IPS-20b (cell line): Measurements from ENCODE around the gene TSC22D1.
A peak's percentile ranks its signal among the peaks of the same experiment; 100 is the strongest.

Experiments
- H3K27ac ChIP-seq: one replicate; pipeline ENCODE4 v1.5.1; 2013; ENCODE audit warnings: low read length
- H3K27me3 ChIP-seq: 2 replicates; pipeline ENCODE4 v1.6.1; 2013; ENCODE audit warnings: mild to moderate bottlenecking, low read length, inconsistent platforms; ENCODE audit not compliant: insufficient read depth
- H3K36me3 ChIP-seq: 2 replicates; pipeline ENCODE4 v1.6.1; 2013; ENCODE audit warnings: low read depth, mild to moderate bottlenecking, inconsistent platforms, low read length, moderate library complexity; ENCODE audit not compliant: insufficient read depth
- H3K4me1 ChIP-seq: 2 replicates; pipeline ENCODE4 v1.6.1; 2013; ENCODE audit warnings: mild to moderate bottlenecking, control low read depth, inconsistent platforms, low read length, moderate library complexity; ENCODE audit not compliant: insufficient read depth
- H3K4me3 ChIP-seq: 2 replicates; pipeline ENCODE4 v1.5.1; 2013; ENCODE audit warnings: mild to moderate bottlenecking, low read length, inconsistent platforms
- H3K9ac ChIP-seq: 2 replicates; pipeline ENCODE4 v1.6.1; 2013; ENCODE audit warnings: low read depth, mild to moderate bottlenecking, inconsistent platforms, low read length, moderate library complexity
- H3K9me3 ChIP-seq: 2 replicates; pipeline ENCODE4 v1.6.1; 2013; ENCODE audit warnings: mild to moderate bottlenecking, low read depth, low read length, inconsistent platforms; ENCODE audit not compliant: insufficient read depth

The TSC22D1 gene

GRCh38 chr13:44449999-44450821 is 125.9 kb downstream of the TSC22D1 start:
- H3K36me3 ChIP-seq = no peaks in the 10 kb centered on the region
- H3K4me1 ChIP-seq = no peaks in the 10 kb centered on the region
- no peak overlapping the region for H3K27ac ChIP-seq
- H3K4me3 ChIP-seq = no peak overlapping the region
- no peaks in the 10 kb centered on the region for H3K27me3 ChIP-seq
- no peaks in the 10 kb centered on the region for H3K9me3 ChIP-seq
- H3K9ac ChIP-seq = no peak overlapping the region

- H3K9me3 ChIP-seq = no peaks in the 10 kb centered on the region
- H3K36me3 ChIP-seq = no peaks in the 10 kb centered on the region
- H3K4me1 ChIP-seq = no peaks in the 10 kb centered on the region
- H3K9ac ChIP-seq = no peak overlapping the region
- no peaks in the 10 kb centered on the region for H3K27me3 ChIP-seq
- no peak overlapping the region for H3K27ac ChIP-seq
- no peak overlapping the region for H3K4me3 ChIP-seq
These were observed 127.3 kb downstream of the TSC22D1 start for GRCh38 chr13:44448875-44449274.

- Histone ChIP-seq H3K4me1 (no peaks in the 10 kb centered on the region), H3K27me3 (no peaks in the 10 kb centered on the region), H3K27ac (no peak overlapping the region), H3K9me3 (no peaks in the 10 kb centered on the region), H3K4me3 (no peak overlapping the region), H3K36me3 (no peaks in the 10 kb centered on the region), H3K9ac (no peak overlapping the region)
These were observed 127.8 kb downstream of the TSC22D1 start for GRCh38 chr13:44448373-44448772.

GRCh38 chr13:44447783-44448321 is 128.3 kb downstream of the TSC22D1 start:
- Histone ChIP-seq H3K4me1 (no peaks in the 10 kb centered on the region), H3K27ac (no peak overlapping the region), H3K9ac (no peak overlapping the region), H3K9me3 (no peaks in the 10 kb centered on the region), H3K27me3 (no peaks in the 10 kb centered on the region), H3K36me3 (no peaks in the 10 kb centered on the region), H3K4me3 (no peak overlapping the region)

GRCh38 chr13:44440046-44440608 is 136.0 kb downstream of the TSC22D1 start:
- peaks cover 5% of the 10 kb centered on the region; the same call in 1 of the 2 replicates for H3K4me1 ChIP-seq
- H3K27ac ChIP-seq = no peak overlapping the region
- H3K36me3 ChIP-seq = no peaks in the 10 kb centered on the region
- H3K4me3 ChIP-seq = no peak overlapping the region
- H3K27me3 ChIP-seq = no peaks in the 10 kb centered on the region
- H3K9me3 ChIP-seq = no peaks in the 10 kb centered on the region
- H3K9ac ChIP-seq = no peak overlapping the region

- H3K9me3 ChIP-seq = no peaks in the 10 kb centered on the region
- no peak overlapping the region for H3K4me3 ChIP-seq
- H3K9ac ChIP-seq = no peak overlapping the region
- no peak overlapping the region for H3K27ac ChIP-seq
- peaks cover 8% of the 10 kb centered on the region; the same call in 1 of the 2 replicates for H3K4me1 ChIP-seq
- H3K36me3 ChIP-seq = peaks cover 3% of the 10 kb centered on the region
- H3K27me3 ChIP-seq = no peaks in the 10 kb centered on the region
These were observed 136.6 kb downstream of the TSC22D1 start for GRCh38 chr13:44439452-44440024.

GRCh38 chr13:44438234-44438579 is 137.9 kb downstream of the TSC22D1 start:
- H3K9me3 ChIP-seq = no peaks in the 10 kb centered on the region
- H3K27me3 ChIP-seq = no peaks in the 10 kb centered on the region
- H3K4me1 ChIP-seq = peaks cover 10% of the 10 kb centered on the region; the same call in 1 of the 2 replicates
- no peak overlapping the region for H3K27ac ChIP-seq
- peaks cover 17% of the 10 kb centered on the region for H3K36me3 ChIP-seq
- no peak overlapping the region for H3K9ac ChIP-seq
- H3K4me3 ChIP-seq = no peak overlapping the region

GRCh38 chr13:44437356-44438233 is 138.5 kb downstream of the TSC22D1 start:
- Histone ChIP-seq H3K4me3 (peak overlapping the region; percentile 97), H3K36me3 (peaks cover 23% of the 10 kb centered on the region), H3K27me3 (no peaks in the 10 kb centered on the region), H3K4me1 (peaks cover 10% of the 10 kb centered on the region; the same call in 1 of the 2 replicates), H3K27ac (peak overlapping the region; percentile 20), H3K9ac (peak overlapping the region; percentile 76; the same call in 1 of the 2 replicates), H3K9me3 (no peaks in the 10 kb centered on the region)

GRCh38 chr13:44436589-44437337 is 139.4 kb downstream of the TSC22D1 start:
- H3K4me1 ChIP-seq = peaks cover 10% of the 10 kb centered on the region; the same call in 1 of the 2 replicates
- H3K36me3 ChIP-seq = peaks cover 27% of the 10 kb centered on the region
- no peaks in the 10 kb centered on the region for H3K9me3 ChIP-seq
- peak overlapping the region; percentile 98 for H3K27ac ChIP-seq
- H3K27me3 ChIP-seq = no peaks in the 10 kb centered on the region
- H3K9ac ChIP-seq = peak overlapping the region; percentile 99
- peak overlapping the region; percentile 97 for H3K4me3 ChIP-seq

GRCh38 chr13:44435919-44436510 is 140.1 kb downstream of the TSC22D1 start:
- peaks cover 27% of the 10 kb centered on the region for H3K36me3 ChIP-seq
- H3K4me3 ChIP-seq = peak overlapping the region; percentile 97
- peaks cover 10% of the 10 kb centered on the region; the same call in 1 of the 2 replicates for H3K4me1 ChIP-seq
- H3K9ac ChIP-seq = peak overlapping the region; percentile 99
- no peaks in the 10 kb centered on the region for H3K9me3 ChIP-seq
- H3K27me3 ChIP-seq = no peaks in the 10 kb centered on the region
- peak overlapping the region; percentile 98 for H3K27ac ChIP-seq
